Heart left ventricle (tissue), 16 donors: ENCODE results near the gene KCNMB3. TPM values are rescaled to one million over a fixed set of nuclear protein-coding genes. Genes with fewer than 3 reads are reported as not detected.

ENCODE experiments used
- ATAC-seq, 4 donors: fragments of 200-7000 bp; cut with Tn5 transposase; one replicate each; pipeline ENCODE4 v1.9.1; 2020 to 2022; ENCODE audit warnings: moderate library complexity in 4 of 4, mild to moderate bottlenecking in 3 of 4, moderate number of reproducible peaks in 1 of 4
- DNase-seq, 5 donors: peaks; one replicate each; pipeline ENCODE4 v3.0.0-alpha.2; 2020
- H3K27ac ChIP-seq, 12 donors: fragments of 200-600 bp; sonication (generic) in 4 of 12; one replicate each; pipeline versions ENCODE4 v1.5.0 to v1.8.0; 2016 to 2022; ENCODE audit warnings: mild to moderate bottlenecking in 2 of 12
- H3K27me3 ChIP-seq, 9 donors: fragments of 200-600 bp; sonication (generic) in 2 of 9; one replicate each; pipeline versions ENCODE4 v1.5.1 to v1.8.0; 2016 to 2022; ENCODE audit warnings: mild to moderate bottlenecking in 3 of 9
- H3K36me3 ChIP-seq, 9 donors: fragments of 200-600 bp; sonication (generic) in 2 of 9; one replicate each; pipeline versions ENCODE4 v1.5.0 to v1.8.0; 2018 to 2022; ENCODE audit warnings: mild to moderate bottlenecking in 2 of 9
- H3K4me1 ChIP-seq, 12 donors: fragments of 200-600 bp; sonication (generic) in 4 of 12; one replicate each; pipeline versions ENCODE4 v1.5.0 to v1.8.0; 2016 to 2022; ENCODE audit warnings: mild to moderate bottlenecking in 3 of 12
- H3K4me3 ChIP-seq, 12 donors: fragments of 200-600 bp; sonication (generic) in 4 of 12; one replicate each; pipeline versions ENCODE4 v1.5.0 to v1.8.0; 2017 to 2022; ENCODE audit warnings: mild to moderate bottlenecking in 9 of 12, moderate library complexity in 4 of 12
- H3K9me3 ChIP-seq, 12 donors: fragments of 200-600 bp; sonication (generic) in 4 of 12; one replicate each; pipeline versions ENCODE4 v1.5.0 to v1.8.0; 2016 to 2022; ENCODE audit warnings: mild to moderate bottlenecking in 1 of 12
- CTCF ChIP-seq, 12 donors: fragments of 200-600 bp; sonication (generic) in 4 of 12; IDR thresholded peaks; one replicate each; pipeline versions ENCODE4 v1.5.0 to v1.8.0; 2018 to 2022; ENCODE audit warnings: antibody characterized with exemption in 12 of 12, mild to moderate bottlenecking in 5 of 12
- POLR2A ChIP-seq, 2 donors: fragments of 450-650 bp; IDR thresholded peaks; one replicate each; pipeline ENCODE4 v1.6.1; 2017; ENCODE audit warnings: antibody characterized with exemption in 2 of 2, mild to moderate bottlenecking in 2 of 2, moderate library complexity in 2 of 2
- WGBS, 4 donors: extraction: QIAGEN DNeasy Blood & Tissue Kit in 2 of 4; methylation state at CpG; one replicate each; pipeline versions ENCODE4 v1.1.5 to v1.1.7; 2013 to 2018; 5-methylcytosine and 5-hydroxymethylcytosine counted together
- intact Hi-C, 10 donors: fragments of 100-400 bp; cut with DNase I; formaldehyde crosslinking; loops; one replicate each; pipeline versions ENCODE4 v1.11.1 to v1.14.2; 2022
- polyA plus RNA-seq, 2 donors: library from polyadenylated mRNA; stranded (reverse); fragments of 200-250 nt; gene quantifications; one replicate each; pipeline ENCODE4 v1.2.3, GENCODE V29; 2013
- total RNA-seq, 9 donors: library from RNA; depleted of rRNA in 2 of 9; stranded (reverse); fragments of >200 nt in 2 of 9; fragmentation: NEBNext Ultra II Directional in 3 of 9; extraction: Animal tissue kit (Norgen Biotek cat#: 25700) in 3 of 9; gene quantifications; one replicate each; pipeline versions ENCODE4 v1.1.0 to v1.2.4, GENCODE V29; 2016 to 2023
- donor health status: ischemic (EF 13 %, LVEDD 7.1; RV severe dilation, severe dysfunction).
- donor health status: healthy with polysubstance abuse.
- donor health status: DM: no; HTN: yes; CAD: no.
- donor health status: DM: no; HTN: no; CAD: no.
- donor health status: ischemic (EF 25% LVEDD 6.9; RV normal size, moderate dysfunction).
- donor health status: ischemic (EF 25% LVEDD 5.7; RV mildly dilated, moderate dysfunction).
- donor health status: healthy.
- donor health status: DM: yes; HTN: yes; CAD: no.
- donor health status: ischemic (EF 35%, LVEDD 5.7; RV mildly dilated, moderate dysfunction).
- donor health status: nonischemic (EF 11% LVEDD 7.7; RV severe dilation, severe dysfunction).
- donor health status: DM: yes; HTN: yes; CAD: no.
- donor health status: PGD.
- donor health status: ischemic (EF 29% LVEDD 5.4; RV normal size, mild dysfunction).
- donor health status: nonischemic (EF 23%, LVEDD 6.1; RV moderate dilation, normal function).

Gene KCNMB3
- total and polyA plus RNA-seq, 11 donors: 0.40 to 1.6 (median 1.1) TPM

GRCh38 chr3:179286331-179286730, 35.4 kb upstream of the KCNMB3 start:
- 72 to 85% (median 80%) methylated on average over 6 of the region's 6 CpGs for WGBS, 4 donors
- no peak for ATAC-seq

GRCh38 chr3:179281825-179282224, 30.9 kb upstream of the KCNMB3 start:
- no peaks in the 10 kb centered on the region for H3K36me3 ChIP-seq
- 88 to 93% (median 89%) methylated on average over 3 of the region's 3 CpGs for WGBS, 4 donors
- no peak overlapping the region for H3K4me3 ChIP-seq
- no peaks in the 10 kb centered on the region for H3K9me3 ChIP-seq
- H3K27me3 ChIP-seq: no peaks in the 10 kb centered on the region
- DNase-seq (no peak), ATAC-seq (no peak)
- H3K27ac ChIP-seq: no peak overlapping the region
- intact Hi-C loops: no loop called here
- no peaks in the 10 kb centered on the region for H3K4me1 ChIP-seq
- no peak for TF ChIP-seq POLR2A (IDR thresholded peaks at IDR 0.05)
- no peak for TF ChIP-seq CTCF (IDR thresholded peaks at IDR 0.05)

More at GRCh38 chr3:179286331-179286730, 35.4 kb upstream of the KCNMB3 start:
- Histone ChIP-seq H3K4me1 (no peaks in the 10 kb centered on the region), H3K4me3 (no peak overlapping the region), H3K36me3 (no peaks in the 10 kb centered on the region), H3K9me3 (no peaks in the 10 kb centered on the region), H3K27me3 (no peaks in the 10 kb centered on the region), H3K27ac (no peak overlapping the region)
- TF ChIP-seq CTCF (IDR thresholded peaks at IDR 0.05) (no peak), POLR2A (IDR thresholded peaks at IDR 0.05) (no peak)
- no peak for DNase-seq
- intact Hi-C loops: no loop called here

GRCh38 chr3:179279837-179280236, 28.9 kb upstream of the KCNMB3 start:
- H3K4me1 ChIP-seq: no peaks in the 10 kb centered on the region
- H3K27ac ChIP-seq: no peak overlapping the region
- no peaks in the 10 kb centered on the region for H3K9me3 ChIP-seq
- DNase-seq (no peak), ATAC-seq (no peak)
- H3K27me3 ChIP-seq: no peaks in the 10 kb centered on the region
- H3K4me3 ChIP-seq: no peak overlapping the region
- 83 to 100% (median 94%) methylated on average over 1 of the region's 1 CpG for WGBS, 4 donors
- no peaks in the 10 kb centered on the region for H3K36me3 ChIP-seq
- intact Hi-C loops: no loop called here
- TF ChIP-seq CTCF (IDR thresholded peaks at IDR 0.05): no peak
- no peak for TF ChIP-seq POLR2A (IDR thresholded peaks at IDR 0.05)

- TF ChIP-seq POLR2A (IDR thresholded peaks at IDR 0.05) (no peak), CTCF (IDR thresholded peaks at IDR 0.05) (no peak)
- H3K9me3 ChIP-seq: no peaks in the 10 kb centered on the region
- intact Hi-C loops: no loop called here
- H3K4me1 ChIP-seq: no peaks in the 10 kb centered on the region
- no peaks in the 10 kb centered on the region for H3K27me3 ChIP-seq
- H3K36me3 ChIP-seq: no peaks in the 10 kb centered on the region
- no peak overlapping the region for H3K27ac ChIP-seq
- no peak for ATAC-seq
- 69 to 77% (median 73%) methylated on average over 4 of the region's 4 CpGs for WGBS, 4 donors
- DNase-seq: no peak
- no peak overlapping the region for H3K4me3 ChIP-seq
Measured at GRCh38 chr3:179278932-179279693, 28.2 kb upstream of the KCNMB3 start.
